Kidney (tissue), 14 donors: ENCODE data around the gene ZNF493. TPM values are rescaled to one million over a fixed set of nuclear protein-coding genes. Genes with fewer than 3 reads are reported as not detected.
A peak's percentile ranks its signal among the peaks of the same experiment; 100 is the strongest.

Source experiments
- DNase-seq, 5 donors: peaks; one replicate each; pipeline ENCODE4 v3.0.0-alpha.2; 2013 to 2020
- FAIRE-seq: peaks from 2 replicates; lab custom pipeline; 2012; peaks lifted over from hg19 to GRCh38; lab: Jason Lieb, UNC
- H3K27ac ChIP-seq, 2 donors: one replicate each; pipeline ENCODE4 v1.7.0; 2013; ENCODE audit warnings: low read depth in 2 of 2, low read length in 2 of 2, inconsistent platforms in 1 of 2
- H3K27me3 ChIP-seq: one replicate; pipeline ENCODE4 v1.7.1; 2013; ENCODE audit warnings: low read length, inconsistent platforms; ENCODE audit not compliant: control insufficient read depth, insufficient read depth
- H3K36me3 ChIP-seq, 3 donors: one replicate each; pipeline versions ENCODE4 v1.7.0 to v1.7.1; 2013; ENCODE audit warnings: low read length in 3 of 3, control low read depth in 1 of 3, inconsistent platforms in 1 of 3; ENCODE audit not compliant: insufficient read depth in 3 of 3, control insufficient read depth in 2 of 3
- H3K4me1 ChIP-seq, 3 donors: one replicate each; pipeline versions ENCODE4 v1.7.0 to v1.7.1; 2013; ENCODE audit warnings: low read length in 3 of 3, inconsistent platforms in 1 of 3, low read depth in 1 of 3; ENCODE audit not compliant: control insufficient read depth in 2 of 3, insufficient read depth in 2 of 3
- H3K4me3 ChIP-seq, 3 donors: one replicate each; pipeline versions ENCODE4 v1.7.0 to v1.8.1; 2013; ENCODE audit warnings: low read length in 3 of 3, control low read depth in 1 of 3, inconsistent platforms in 1 of 3
- H3K9ac ChIP-seq, 3 donors: one replicate each; pipeline versions ENCODE4 v1.7.0 to v1.7.1; 2013; ENCODE audit warnings: low read length in 3 of 3, control low read depth in 1 of 3, inconsistent platforms in 1 of 3
- H3K9me3 ChIP-seq, 3 donors: one replicate each; pipeline versions ENCODE4 v1.7.0 to v1.7.1; 2013; ENCODE audit warnings: low read length in 3 of 3, control low read depth in 1 of 3, inconsistent platforms in 1 of 3; ENCODE audit not compliant: control insufficient read depth in 2 of 3, insufficient read depth in 1 of 3
- CTCF ChIP-seq: IDR thresholded peaks from 3 replicates; pipeline ENCODE4 v1.5.1; 2012; ENCODE audit warnings: mild to moderate bottlenecking, moderate library complexity, borderline replicate concordance; ENCODE audit not compliant: insufficient read depth; ENCODE audit errors: extremely low read depth
- intact Hi-C: fragments of 100-400 bp; cut with DNase I; formaldehyde crosslinking; loops from one replicate; pipeline ENCODE4 v1.11.1; 2022
- polyA plus RNA-seq: library from polyadenylated mRNA; stranded (reverse); fragments of 350-450 nt; fragmentation: Illumina TruSeq; extraction: RNeasy Lipid Tissue Mini Kit (QIAGEN cat#74804); gene quantifications from one replicate; pipeline ENCODE4 v1.2.3, GENCODE V29; 2014; ENCODE audit warnings: low read depth, low replicate concordance; ENCODE audit not compliant: insufficient read depth
- total RNA-seq: library from RNA; stranded (reverse); fragmentation: NEBNext Ultra II Directional; extraction: Animal tissue kit (Norgen Biotek cat#: 25700); gene quantifications from one replicate; pipeline ENCODE4 v1.2.1, GENCODE V29; 2021
- donor health status: control.
- donor health status: control.
- donor health status: control.
- donor health status: control.
- donor health status: control.
- donor health status: DM: yes; HTN: yes; CAD: no.
- donor health status: Normal renal cell carcinoma (clear cell type).

Gene ZNF493
- total and polyA plus RNA-seq, 2 donors from 2014 or later, result 7.1 to 26.7 TPM

- Histone ChIP-seq H3K36me3 (no peaks in the 10 kb centered on the region), H3K9me3 (no peaks in the 10 kb centered on the region), H3K9ac (no peak overlapping the region), H3K27me3 (no peaks in the 10 kb centered on the region), H3K4me3 (peak overlapping the region in 1 of 3 donors; percentile 10), H3K4me1 (peaks cover 0 to 4% (median 0%) of the 10 kb centered on the region in 3 donors), H3K27ac (peak overlapping the region in 1 of 2 donors; percentile 10)
- no peak for TF ChIP-seq CTCF
- DNase-seq, result no peak
- no peak for FAIRE-seq
- intact Hi-C loops, result no loop called here
Measured at GRCh38 chr19:21440321-21440720, 43.4 kb downstream of the ZNF493 start.

GRCh38 chr19:21451187-21451586 is 54.3 kb downstream of the ZNF493 start:
- no peak for FAIRE-seq
- no peak overlapping the region for H3K4me3 ChIP-seq

GRCh38 chr19:21454901-21455300 is 58.0 kb downstream of the ZNF493 start:
- no peak for DNase-seq
- H3K9me3 ChIP-seq, result peaks cover 0 to 7% (median 2%) of the 10 kb centered on the region in 3 donors
- H3K36me3 ChIP-seq, result peaks cover 0 to 2% (median 0%) of the 10 kb centered on the region in 3 donors
- intact Hi-C loops, result no loop called here
- no peak overlapping the region for H3K9ac ChIP-seq
- H3K4me3 ChIP-seq, result no peak overlapping the region
- H3K27me3 ChIP-seq, result no peaks in the 10 kb centered on the region
- H3K27ac ChIP-seq, result no peak overlapping the region
- no peak for TF ChIP-seq CTCF
- no peak for FAIRE-seq
- H3K4me1 ChIP-seq, result no peaks in the 10 kb centered on the region

More at GRCh38 chr19:21451187-21451586, 54.3 kb downstream of the ZNF493 start:
- no peak for TF ChIP-seq CTCF
- H3K36me3 ChIP-seq, result peaks cover 0 to 2% (median 0%) of the 10 kb centered on the region in 3 donors
- H3K4me1 ChIP-seq, result no peaks in the 10 kb centered on the region
- DNase-seq, result no peak
- no peak overlapping the region for H3K27ac ChIP-seq
- peaks cover 0 to 16% (median 2%) of the 10 kb centered on the region in 3 donors for H3K9me3 ChIP-seq
- no peaks in the 10 kb centered on the region for H3K27me3 ChIP-seq
- intact Hi-C loops, result no loop called here
- H3K9ac ChIP-seq, result no peak overlapping the region

- Histone ChIP-seq H3K27ac (no peak overlapping the region), H3K4me1 (no peaks in the 10 kb centered on the region), H3K36me3 (no peaks in the 10 kb centered on the region), H3K4me3 (no peak overlapping the region), H3K9ac (no peak overlapping the region), H3K9me3 (peaks cover 0 to 2% (median 0%) of the 10 kb centered on the region in 3 donors), H3K27me3 (no peaks in the 10 kb centered on the region)
- no peak for DNase-seq
- no peak for TF ChIP-seq CTCF
- FAIRE-seq, result no peak
- intact Hi-C loops, result no loop called here
Measured at GRCh38 chr19:21460686-21461085, 63.8 kb downstream of the ZNF493 start.
